ACHN (cell line): ENCODE measurements around the gene AKAP10.
"Not testable (repeated sequence)": the region's sequence is repeated elsewhere in the genome, so short reads cannot be mapped to it uniquely, and the experiment has no call there.

Source experiments
- DNase-seq: peaks from one replicate; pipeline ENCODE4 v3.0.0-alpha.2; 2015
- in situ Hi-C: cut with HindIII; loops from 2 replicates; pipeline ENCODE4 v1.10.0; 2017; ENCODE audit warnings: low sequenced_read_pairs, low pct_ligation_motif_present, low pct_unique_long_range_greater_than_20kb

Gene AKAP10

GRCh38 chr17:19883537-19884215 lies 94.0 kb downstream of the AKAP10 start:
- in situ Hi-C loops = no loop called here
- DNase-seq = no peak

- in situ Hi-C loops = no loop called here
- DNase-seq = no peak
Measured at GRCh38 chr17:19880393-19880792, 97.2 kb downstream of the AKAP10 start.

- in situ Hi-C loops = no loop called here
- no peak for DNase-seq
Measured at GRCh38 chr17:19877364-19877945, 100.2 kb downstream of the AKAP10 start.

- in situ Hi-C loops = no loop called here
- DNase-seq = no peak
Measured at GRCh38 chr17:19876529-19877161, 101.0 kb downstream of the AKAP10 start.

GRCh38 chr17:19874256-19874655 lies 103.4 kb downstream of the AKAP10 start:
- no peak for DNase-seq
- in situ Hi-C loops = no loop called here

GRCh38 chr17:19873346-19873745 lies 104.3 kb downstream of the AKAP10 start:
- no peak for DNase-seq
- in situ Hi-C loops = no loop called here

- in situ Hi-C loops = no loop called here
- no peak for DNase-seq
Measured at GRCh38 chr17:19868079-19868395, 109.6 kb downstream of the AKAP10 start.

- peak; percentile 77 for DNase-seq
- in situ Hi-C loops = no loop called here
Measured at GRCh38 chr17:19867329-19868078, 110.1 kb downstream of the AKAP10 start, which contains the start of gene ULK2. Gene ULK2 (minus strand): TSS chr17:19867936. CDS start chr17:19867417, 519 bp downstream.

GRCh38 chr17:19867079-19867328 lies 110.6 kb downstream of the AKAP10 start:
- in situ Hi-C loops = no loop called here
- peak; percentile 66 for DNase-seq

GRCh38 chr17:19865021-19865420 lies 112.6 kb downstream of the AKAP10 start:
- in situ Hi-C loops = no loop called here
- DNase-seq = no peak

GRCh38 chr17:19860647-19861177 lies 116.9 kb downstream of the AKAP10 start:
- in situ Hi-C loops, DNase-seq: not testable (repeated sequence)

GRCh38 chr17:19857640-19858039 lies 120.0 kb downstream of the AKAP10 start:
- in situ Hi-C loops = no loop called here

More at GRCh38 chr17:19857640-19858039, 120.0 kb downstream of the AKAP10 start:
- no peak for DNase-seq
